ENCODE measurements around the gene SEC62.

DNA sequence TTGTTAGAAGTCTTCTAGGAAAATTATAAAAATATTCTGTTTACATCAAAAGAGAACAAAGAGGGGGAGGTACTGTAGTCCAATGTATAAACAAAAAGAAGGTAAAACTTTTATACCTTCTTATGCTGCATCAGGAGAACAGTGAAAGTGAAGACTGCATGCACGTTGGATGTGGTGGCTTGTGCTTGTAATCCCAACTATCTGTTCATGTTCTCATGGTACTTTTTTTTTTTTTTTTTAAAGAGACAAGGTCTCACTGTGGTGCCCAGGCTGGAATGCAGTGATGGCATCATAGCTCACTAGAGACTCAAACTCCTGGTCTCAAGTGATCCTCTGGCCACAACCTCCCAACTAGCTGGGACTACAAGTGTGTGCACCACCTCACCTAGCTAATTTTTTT, 4.2 kb downstream of the SEC62 start:
- TF ChIP-seq FOXA1 (IDR thresholded peaks at IDR 0.05) (no peak), FOXK2 (IDR thresholded peaks at IDR 0.05) (no peak), FOXM1 (IDR thresholded peaks at IDR 0.05; ENCODE audit: borderline replicate concordance) (no peak), BHLHE40 (IDR thresholded peaks at IDR 0.05; ENCODE audit: borderline replicate concordance) (no peak), ZNF384 (IDR thresholded peaks at IDR 0.05) (peak; percentile 60), SP1 (IDR thresholded peaks at IDR 0.05) (no peak), SUZ12 (IDR thresholded peaks at IDR 0.05) (no peak), CTBP1 (IDR thresholded peaks at IDR 0.05; ENCODE audit: borderline replicate concordance) (no peak), NFRKB (IDR thresholded peaks at IDR 0.05) (no peak), L3MBTL2 (conservative IDR thresholded peaks at IDR 0.05) (no peak)
- TF ChIP-seq, protein P1, sequence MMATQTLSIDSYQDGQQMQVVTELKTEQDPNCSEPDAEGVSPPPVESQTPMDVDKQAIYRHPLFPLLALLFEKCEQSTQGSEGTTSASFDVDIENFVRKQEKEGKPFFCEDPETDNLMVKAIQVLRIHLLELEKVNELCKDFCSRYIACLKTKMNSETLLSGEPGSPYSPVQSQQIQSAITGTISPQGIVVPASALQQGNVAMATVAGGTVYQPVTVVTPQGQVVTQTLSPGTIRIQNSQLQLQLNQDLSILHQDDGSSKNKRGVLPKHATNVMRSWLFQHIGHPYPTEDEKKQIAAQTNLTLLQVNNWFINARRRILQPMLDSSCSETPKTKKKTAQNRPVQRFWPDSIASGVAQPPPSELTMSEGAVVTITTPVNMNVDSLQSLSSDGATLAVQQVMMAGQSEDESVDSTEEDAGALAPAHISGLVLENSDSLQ (IDR thresholded peaks at IDR 0.05) = no peak
